Measurements from ENCODE around the gene EIF4G1.
"Not testable (repeated sequence)": the region's sequence is repeated elsewhere in the genome, so short reads cannot be mapped to it uniquely, and the experiment has no call there.

The EIF4G1 gene

DNA sequence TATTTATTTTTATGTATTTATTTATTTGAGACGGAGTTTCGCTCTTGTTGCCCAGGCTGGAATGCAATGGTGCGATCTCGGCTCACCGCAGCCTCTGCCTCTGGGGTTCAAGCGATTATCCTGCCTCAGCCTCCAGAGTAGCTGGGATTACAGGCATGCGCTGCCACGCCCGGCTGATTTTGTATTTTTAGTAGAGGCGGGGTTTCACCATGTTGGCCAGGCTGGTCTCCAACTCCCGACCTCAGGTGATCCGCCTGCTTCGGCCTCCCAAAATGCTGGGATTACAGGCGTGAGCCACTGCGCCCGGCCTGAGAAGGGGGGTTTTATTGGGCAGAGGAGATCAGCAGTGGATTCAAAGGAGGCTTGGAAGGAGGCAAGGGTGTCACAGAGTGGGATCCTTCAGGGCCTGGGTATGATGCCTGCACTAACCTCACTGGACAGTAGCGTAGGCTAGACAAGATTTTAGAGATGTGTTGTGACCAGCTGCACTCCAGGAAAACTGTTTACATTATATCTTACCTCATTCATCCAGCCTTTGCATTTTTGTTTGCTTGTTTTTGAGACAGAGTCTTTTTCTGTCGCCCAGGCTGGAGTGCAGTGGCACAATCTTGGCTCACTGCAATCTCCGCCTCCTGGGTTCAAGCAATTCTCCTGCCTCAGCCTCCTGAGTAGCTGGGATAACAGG, 25.2 kb downstream of the EIF4G1 start:
- Mint-ChIP-seq H3K36me3 (ENCODE audit: insufficient read depth) (peaks cover 18% of the 10 kb centered on the region), H3K4me1 (peaks cover 33% of the 10 kb centered on the region)
- H3K27ac Mint-ChIP-seq (ENCODE audit: low read depth); H3K9me3 Mint-ChIP-seq; H3K4me3 Mint-ChIP-seq; ATAC-seq (replicated peaks; ENCODE audit: extremely low read depth, poor library complexity, severe bottlenecking); DNase-seq (ENCODE audit: low spot score in 2 of 2); H3K27me3 Mint-ChIP-seq: not testable (repeated sequence)

DNA sequence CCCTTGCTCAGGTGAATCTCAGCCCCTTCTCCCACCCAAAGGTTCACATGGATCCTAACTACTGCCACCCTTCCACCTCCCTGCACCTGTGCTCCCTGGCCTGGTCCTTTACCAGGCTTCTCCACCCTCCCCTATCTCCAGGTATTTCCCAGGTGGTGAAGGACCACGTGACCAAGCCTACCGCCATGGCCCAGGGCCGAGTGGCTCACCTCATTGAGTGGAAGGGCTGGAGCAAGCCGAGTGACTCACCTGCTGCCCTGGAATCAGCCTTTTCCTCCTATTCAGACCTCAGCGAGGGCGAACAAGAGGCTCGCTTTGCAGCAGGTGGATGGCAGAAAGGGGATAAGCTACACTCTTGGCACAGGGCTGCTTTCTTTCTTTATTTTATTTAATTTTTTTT, 27.5 kb downstream of the EIF4G1 start:
- DNase-seq (ENCODE audit: low spot score in 2 of 2) (no peak), ATAC-seq (replicated peaks; ENCODE audit: extremely low read depth, poor library complexity, severe bottlenecking) (no peak)
- Mint-ChIP-seq H3K4me3 (no peak overlapping the region), H3K9me3 (no peaks in the 10 kb centered on the region), H3K4me1 (peaks cover 20% of the 10 kb centered on the region), H3K36me3 (ENCODE audit: insufficient read depth) (peaks cover 4% of the 10 kb centered on the region), H3K27ac (ENCODE audit: low read depth) (no peak overlapping the region), H3K27me3 (no peaks in the 10 kb centered on the region)

DNA sequence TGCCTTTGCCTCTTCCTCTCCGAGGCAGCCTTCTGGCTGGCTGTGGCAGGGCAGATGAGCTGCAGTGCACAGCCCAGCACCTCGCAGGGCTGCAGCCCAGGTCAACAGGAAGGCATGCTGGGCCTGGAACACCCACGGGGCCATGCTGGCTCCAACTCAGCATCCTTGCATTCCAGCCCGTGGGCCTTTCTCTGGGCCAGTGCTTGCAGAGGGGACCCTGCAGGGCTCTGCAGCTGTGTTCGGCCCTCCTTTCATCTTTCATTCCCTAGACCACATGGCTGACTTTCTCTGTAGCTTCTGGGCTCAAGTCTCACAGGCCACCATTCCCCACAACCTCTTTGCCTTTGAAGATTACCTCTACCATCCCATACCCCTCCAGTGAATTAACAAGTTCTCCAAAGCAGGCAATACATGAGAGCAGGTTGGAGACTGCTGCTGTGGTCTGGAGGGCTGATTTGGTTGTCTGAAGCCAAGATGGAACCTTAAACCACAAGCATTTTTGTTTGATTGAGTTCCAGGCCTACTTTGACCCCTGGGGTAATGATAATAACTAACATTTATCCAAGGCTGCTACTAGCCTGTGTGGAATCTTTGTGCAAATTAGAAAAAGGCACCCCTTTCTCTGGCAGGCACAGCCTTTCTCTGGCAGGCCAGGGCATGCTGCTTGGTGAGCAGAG, 28.9 kb downstream of the EIF4G1 start:
- Mint-ChIP-seq H3K4me3 (no peak overlapping the region), H3K9me3 (no peaks in the 10 kb centered on the region), H3K27me3 (no peaks in the 10 kb centered on the region), H3K27ac (ENCODE audit: low read depth) (no peak overlapping the region), H3K4me1 (peaks cover 8% of the 10 kb centered on the region), H3K36me3 (ENCODE audit: insufficient read depth) (peaks cover 1% of the 10 kb centered on the region)
- no peak for ATAC-seq (replicated peaks; ENCODE audit: extremely low read depth, poor library complexity, severe bottlenecking)
- DNase-seq (ENCODE audit: low spot score in 2 of 2) = no peak

- no peak overlapping the region for H3K27ac Mint-ChIP-seq (ENCODE audit: low read depth)
These were observed 30.3 kb downstream of the EIF4G1 start for GRCh38 chr3:184344579-184345316.

GRCh38 chr3:184345317-184346144, 31.1 kb downstream of the EIF4G1 start:
- DNase-seq (ENCODE audit: low spot score in 2 of 2) (no peak), ATAC-seq (replicated peaks; ENCODE audit: extremely low read depth, poor library complexity, severe bottlenecking) (no peak)
- Mint-ChIP-seq H3K27me3 (no peaks in the 10 kb centered on the region), H3K4me3 (no peak overlapping the region), H3K36me3 (ENCODE audit: insufficient read depth) (peaks cover 1% of the 10 kb centered on the region), H3K4me1 (peaks cover 8% of the 10 kb centered on the region), H3K27ac (ENCODE audit: low read depth) (no peak overlapping the region), H3K9me3 (no peaks in the 10 kb centered on the region)

More at GRCh38 chr3:184344579-184345316, 30.3 kb downstream of the EIF4G1 start:
- ATAC-seq (replicated peaks; ENCODE audit: extremely low read depth, poor library complexity, severe bottlenecking) = no peak
- Mint-ChIP-seq H3K4me1 (peaks cover 8% of the 10 kb centered on the region), H3K36me3 (ENCODE audit: insufficient read depth) (peaks cover 1% of the 10 kb centered on the region), H3K4me3 (no peak overlapping the region), H3K27me3 (no peaks in the 10 kb centered on the region), H3K9me3 (no peaks in the 10 kb centered on the region)
- no peak for DNase-seq (ENCODE audit: low spot score in 2 of 2)

DNA sequence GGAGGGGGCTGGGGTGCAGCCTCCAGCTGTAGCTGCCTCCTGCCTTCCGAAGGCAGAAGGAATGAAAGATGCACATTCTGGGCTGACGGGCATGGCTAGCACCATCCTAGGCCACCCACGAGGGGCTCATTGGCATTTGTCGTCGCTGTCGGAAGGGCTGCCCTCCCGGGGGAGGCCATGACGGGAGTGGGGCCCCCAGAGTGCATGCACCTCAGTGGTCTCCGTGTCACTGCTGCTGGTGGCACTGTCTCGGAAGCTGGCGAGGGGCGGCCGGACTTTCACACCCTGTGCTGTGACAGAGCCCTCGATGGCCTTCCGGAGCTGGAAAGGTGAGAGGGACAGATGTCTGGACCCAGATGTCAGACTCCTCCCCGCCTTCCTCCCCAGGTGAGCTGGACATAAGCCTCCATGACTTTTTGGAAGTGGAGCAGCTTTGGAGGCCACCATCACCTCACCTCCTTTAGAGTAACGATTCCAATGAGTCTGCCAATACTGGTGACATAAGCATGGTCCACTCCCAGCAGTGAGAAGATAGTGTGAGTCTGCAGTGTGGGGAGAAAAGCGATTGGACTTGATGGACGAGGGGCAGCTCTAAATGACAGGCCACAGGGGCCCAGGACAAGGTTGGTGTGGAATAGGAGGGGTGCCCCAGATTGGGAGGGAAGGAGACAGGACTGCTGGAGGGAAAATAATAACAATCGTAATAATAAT, 32.2 kb downstream of the EIF4G1 start:
- no peaks in the 10 kb centered on the region for H3K4me1 Mint-ChIP-seq
- no peak overlapping the region for H3K4me3 Mint-ChIP-seq
- DNase-seq (ENCODE audit: low spot score in 2 of 2) = no peak
- peaks cover 3% of the 10 kb centered on the region for H3K36me3 Mint-ChIP-seq (ENCODE audit: insufficient read depth)
- H3K9me3 Mint-ChIP-seq = no peaks in the 10 kb centered on the region
- no peak for ATAC-seq (replicated peaks; ENCODE audit: extremely low read depth, poor library complexity, severe bottlenecking)
- no peak overlapping the region for H3K27ac Mint-ChIP-seq (ENCODE audit: low read depth)
- H3K27me3 Mint-ChIP-seq = no peaks in the 10 kb centered on the region

GRCh38 chr3:184347321-184348056, 33.1 kb downstream of the EIF4G1 start:
- peaks cover 3% of the 10 kb centered on the region for H3K36me3 Mint-ChIP-seq (ENCODE audit: insufficient read depth)
- DNase-seq (ENCODE audit: low spot score in 2 of 2) (no peak), ATAC-seq (replicated peaks; ENCODE audit: extremely low read depth, poor library complexity, severe bottlenecking) (no peak)
- no peaks in the 10 kb centered on the region for H3K27me3 Mint-ChIP-seq
- no peaks in the 10 kb centered on the region for H3K9me3 Mint-ChIP-seq
- H3K4me3 Mint-ChIP-seq = no peak overlapping the region
- no peak overlapping the region for H3K27ac Mint-ChIP-seq (ENCODE audit: low read depth)
- no peaks in the 10 kb centered on the region for H3K4me1 Mint-ChIP-seq

GRCh38 chr3:184348057-184348382, 33.6 kb downstream of the EIF4G1 start:
- no peaks in the 10 kb centered on the region for H3K4me1 Mint-ChIP-seq
- H3K27ac Mint-ChIP-seq (ENCODE audit: low read depth) = no peak overlapping the region
- DNase-seq (ENCODE audit: low spot score in 2 of 2) (no peak), ATAC-seq (replicated peaks; ENCODE audit: extremely low read depth, poor library complexity, severe bottlenecking) (no peak)
- H3K27me3 Mint-ChIP-seq = no peaks in the 10 kb centered on the region
- H3K4me3 Mint-ChIP-seq = no peak overlapping the region
- peaks cover 3% of the 10 kb centered on the region for H3K36me3 Mint-ChIP-seq (ENCODE audit: insufficient read depth)
- H3K9me3 Mint-ChIP-seq = no peaks in the 10 kb centered on the region

GRCh38 chr3:184349563-184350470, 35.4 kb downstream of the EIF4G1 start:
- Mint-ChIP-seq H3K27ac (ENCODE audit: low read depth) (no peak overlapping the region), H3K4me1 (no peaks in the 10 kb centered on the region), H3K36me3 (ENCODE audit: insufficient read depth) (peaks cover 3% of the 10 kb centered on the region), H3K27me3 (no peaks in the 10 kb centered on the region), H3K9me3 (no peaks in the 10 kb centered on the region), H3K4me3 (no peak overlapping the region)
- no peak for ATAC-seq (replicated peaks; ENCODE audit: extremely low read depth, poor library complexity, severe bottlenecking)
- no peak for DNase-seq (ENCODE audit: low spot score in 2 of 2)

DNA sequence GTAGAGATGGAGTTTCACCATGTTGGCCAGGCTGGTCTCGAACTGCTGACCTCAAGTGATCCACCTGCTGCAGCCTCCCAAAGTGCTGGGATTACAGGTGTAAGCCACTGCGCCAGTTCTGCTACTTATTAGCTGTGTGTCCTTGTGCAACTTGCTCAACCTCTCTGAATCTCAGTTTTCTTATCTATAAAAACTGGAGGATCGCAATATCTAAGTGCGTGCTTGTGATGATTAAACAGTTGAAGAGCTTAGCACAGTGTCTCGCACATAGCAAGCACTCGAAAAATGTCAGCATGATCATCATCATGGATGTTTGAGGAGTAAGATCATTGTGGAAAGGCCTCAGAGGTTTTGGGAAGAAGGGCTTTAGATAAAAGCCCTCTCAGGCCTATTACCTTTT, 36.2 kb downstream of the EIF4G1 start:
- H3K27me3 Mint-ChIP-seq = no peaks in the 10 kb centered on the region
- DNase-seq (ENCODE audit: low spot score in 2 of 2) = no peak
- ATAC-seq (replicated peaks; ENCODE audit: extremely low read depth, poor library complexity, severe bottlenecking) = no peak
- H3K27ac Mint-ChIP-seq (ENCODE audit: low read depth) = no peak overlapping the region
- H3K4me1 Mint-ChIP-seq = no peaks in the 10 kb centered on the region
- peaks cover 3% of the 10 kb centered on the region for H3K36me3 Mint-ChIP-seq (ENCODE audit: insufficient read depth)
- no peaks in the 10 kb centered on the region for H3K9me3 Mint-ChIP-seq
- H3K4me3 Mint-ChIP-seq = no peak overlapping the region
